SK-MEL-5 (cell line): ENCODE data around the gene KCNT2. TPM values are rescaled to one million over a fixed set of nuclear protein-coding genes. Genes with fewer than 3 reads are reported as not detected.
"Not testable (repeated sequence)": the region's sequence is repeated elsewhere in the genome, so short reads cannot be mapped to it uniquely, and the experiment has no call there.

Experiments
- DNase-seq: peaks from one replicate; pipeline ENCODE4 v3.0.0-alpha.2; 2016; ENCODE audit warnings: low read depth, low spot score
- in situ Hi-C: cut with HindIII; loops from 2 replicates; pipeline ENCODE4 v1.10.0; 2016; ENCODE audit warnings: low sequenced_read_pairs, high pct_unique_total_duplicates, low pct_unique_long_range_greater_than_20kb
- polyA plus RNA-seq, 2 experiments: library from polyadenylated mRNA; depleted of rRNA; stranded (reverse); fragments of >200 nt; gene quantifications; 2 replicates each; pipeline ENCODE4 v1.2.3, GENCODE V29; 2015
- total RNA-seq: library from RNA; depleted of rRNA; stranded (reverse); fragments of >200 nt; shearing (Covaris generic); gene quantifications from 2 replicates; pipeline ENCODE4 v1.2.3, GENCODE V29; 2014; rRNA removed

Gene KCNT2
- total RNA-seq, result not detected in 2 replicates
- 0.02 TPM in 1 of 2 replicates, not detected in the other for polyA plus RNA-seq (2015; cell fraction: cytosol; rRNA removed)
- polyA plus RNA-seq (2015; cell fraction: nucleus; rRNA removed), result not detected in 2 replicates

DNA sequence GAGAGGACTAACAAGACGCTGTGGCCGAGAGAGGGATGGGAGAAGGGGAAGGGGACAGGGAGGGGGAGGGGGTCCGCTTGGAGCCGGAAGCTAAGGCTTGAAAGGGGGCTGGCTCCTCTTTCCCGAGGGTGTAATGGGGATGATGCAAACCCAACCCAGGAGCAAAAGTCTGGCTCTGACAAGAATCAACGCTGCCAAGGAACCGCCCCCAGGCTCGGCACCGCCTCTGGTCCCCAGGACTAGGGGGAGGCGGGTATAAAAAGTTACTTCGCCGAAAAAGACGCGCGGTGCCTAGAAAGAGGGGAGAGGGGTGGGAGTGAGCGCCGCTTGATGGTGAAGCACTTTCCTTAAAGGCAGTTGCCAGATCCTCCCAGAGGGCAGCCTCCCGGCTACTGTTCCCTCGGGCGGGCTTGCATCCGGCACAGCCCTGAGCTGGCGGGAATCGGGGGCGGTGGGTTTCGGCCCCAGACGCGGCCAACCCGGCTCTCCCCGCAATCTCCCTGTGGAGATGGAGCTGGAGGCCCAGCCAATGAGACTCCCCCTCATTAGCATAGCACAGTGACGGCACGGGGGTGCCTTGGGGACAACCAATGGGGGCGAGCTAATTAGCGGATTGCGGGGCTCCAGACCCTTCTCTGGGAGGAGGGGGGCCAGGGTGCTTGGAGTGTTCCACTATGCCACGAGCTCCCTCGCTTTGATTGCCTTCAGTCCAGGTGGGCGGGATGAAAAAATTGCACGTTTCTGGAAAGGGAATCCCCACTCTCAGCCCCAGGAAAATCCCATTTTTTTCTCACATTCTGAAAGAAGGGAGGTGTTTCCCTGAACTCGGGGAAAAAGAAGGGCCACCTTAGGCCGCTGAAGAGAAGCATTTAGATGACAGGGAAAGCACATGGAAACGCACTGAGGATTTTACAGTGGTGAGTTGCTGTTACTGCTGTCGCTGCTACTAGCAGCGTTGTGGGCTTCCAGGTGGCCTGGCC, at the start of gene KCNT2:
Gene KCNT2 (minus strand): TSS at position 51 of the 980 bp plus-strand sequence. CDS start 131 bp downstream, outside the sequence.
- DNase-seq, result no peak
- in situ Hi-C loops, result no loop called here

DNA sequence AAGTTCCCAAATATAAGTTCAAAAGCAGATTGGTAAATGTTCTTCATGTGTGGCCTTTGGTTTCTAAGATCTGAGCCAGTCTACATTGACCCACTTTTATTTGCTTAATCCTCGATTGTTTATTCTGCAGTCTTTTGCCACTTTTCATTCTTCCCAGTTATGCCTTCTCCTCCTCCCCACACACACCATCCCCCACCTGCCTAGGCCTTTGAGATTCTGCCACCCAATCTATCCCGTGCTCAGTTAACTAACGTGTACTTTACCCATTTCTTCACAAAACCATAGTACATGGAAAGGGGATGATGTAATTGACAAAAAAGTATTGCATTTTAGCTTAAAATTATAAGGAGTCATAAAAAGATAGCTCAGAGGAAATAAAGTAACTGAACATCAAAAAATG, 47.3 kb upstream of the KCNT2 start:
- in situ Hi-C loops, result no loop called here

DNA sequence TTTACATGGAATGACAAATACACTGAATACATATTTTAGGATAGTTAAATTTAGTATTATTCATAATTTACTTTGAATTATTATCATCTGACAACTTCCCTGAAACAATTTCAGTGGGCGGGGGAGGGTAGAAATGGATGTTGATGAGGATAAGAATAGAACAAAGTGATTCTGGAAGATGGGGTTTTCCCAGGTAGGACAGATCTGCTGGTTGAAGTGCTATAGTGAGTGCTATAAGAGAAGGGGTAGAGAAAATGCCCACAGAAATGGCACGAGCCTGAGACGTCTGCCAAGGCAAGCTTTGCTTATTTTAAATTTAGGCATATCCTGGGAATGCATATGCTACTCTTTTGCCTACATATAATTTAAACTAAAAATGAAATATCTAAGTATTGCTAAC, 46.8 kb upstream of the KCNT2 start:
- DNase-seq, result no peak
- in situ Hi-C loops, result no loop called here

More for the DNA sequence above, 47.3 kb upstream of the KCNT2 start:
- DNase-seq, result no peak

DNA sequence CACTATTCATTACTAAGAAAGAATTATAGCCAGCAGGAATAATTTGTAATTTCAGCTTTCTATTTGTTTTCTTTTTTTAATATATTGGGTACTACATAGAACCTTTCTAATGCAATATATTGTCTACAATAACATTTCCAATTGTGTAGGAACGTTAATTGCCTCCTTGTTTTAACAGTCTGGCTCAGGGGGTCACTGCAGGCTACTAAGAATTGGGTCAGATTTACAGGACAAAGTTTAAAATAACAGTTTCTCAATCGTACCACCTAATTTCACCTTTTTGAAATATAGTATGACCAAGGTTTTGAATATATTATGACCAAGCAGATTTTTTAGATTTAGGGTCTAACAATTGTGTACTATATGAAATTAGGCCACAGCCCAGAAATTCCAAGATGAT, 46.0 kb upstream of the KCNT2 start:
- in situ Hi-C loops, result no loop called here

DNA sequence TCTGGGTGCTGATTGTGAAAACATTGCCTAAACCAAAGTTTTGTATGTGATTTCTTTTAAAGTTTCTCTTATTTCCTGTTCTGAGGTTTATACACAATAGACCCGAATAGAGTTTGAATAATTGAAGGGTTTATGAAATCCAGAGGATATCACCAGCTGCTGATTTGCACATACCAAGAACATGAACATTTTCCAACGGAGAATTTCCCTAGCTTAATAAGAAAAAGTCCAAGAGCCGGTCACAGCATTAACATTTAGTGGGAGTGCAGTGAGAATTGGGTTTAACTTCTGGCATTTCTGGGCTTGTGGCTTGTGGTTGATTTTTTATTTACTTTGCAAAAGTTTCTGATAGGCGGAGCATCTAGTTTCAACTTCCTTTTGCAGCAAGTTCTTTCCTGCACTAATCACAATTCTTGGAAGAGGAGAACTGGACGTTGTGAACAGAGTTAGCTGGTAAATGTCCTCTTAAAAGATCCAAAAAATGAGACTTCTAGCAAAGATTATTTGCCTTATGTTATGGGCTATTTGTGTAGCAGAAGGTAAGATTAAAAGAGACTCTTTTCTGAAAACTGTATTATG, 43.5 kb upstream of the KCNT2 start, which contains the start of gene CFH:
Gene CFH (plus strand): TSS at position 407 of the 579 bp plus-strand sequence. CDS start 75 bp downstream, at position 482.
- DNase-seq, result no peak
- in situ Hi-C loops, result no loop called here

More for the DNA sequence above, 46.0 kb upstream of the KCNT2 start:
- no peak for DNase-seq

DNA sequence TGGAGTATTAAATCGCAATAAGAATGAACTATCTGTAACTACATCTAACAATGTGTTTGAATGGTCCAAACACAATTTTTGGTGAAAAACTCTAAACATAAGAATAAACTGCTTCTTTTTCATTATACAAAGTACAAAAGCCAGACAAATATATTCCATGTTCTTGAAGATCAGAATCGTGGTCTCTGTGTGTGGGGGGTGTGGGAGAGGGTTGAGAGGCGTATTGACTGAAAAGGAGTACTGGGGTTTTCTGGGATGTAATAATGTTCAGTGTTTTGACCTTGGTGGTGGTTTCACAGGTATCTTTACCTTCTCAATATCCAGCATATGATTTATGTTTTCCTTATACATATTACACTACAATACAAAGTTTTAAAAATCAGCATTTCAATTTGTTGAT, 42.8 kb upstream of the KCNT2 start:
- no peak for DNase-seq
- in situ Hi-C loops, result no loop called here

DNA sequence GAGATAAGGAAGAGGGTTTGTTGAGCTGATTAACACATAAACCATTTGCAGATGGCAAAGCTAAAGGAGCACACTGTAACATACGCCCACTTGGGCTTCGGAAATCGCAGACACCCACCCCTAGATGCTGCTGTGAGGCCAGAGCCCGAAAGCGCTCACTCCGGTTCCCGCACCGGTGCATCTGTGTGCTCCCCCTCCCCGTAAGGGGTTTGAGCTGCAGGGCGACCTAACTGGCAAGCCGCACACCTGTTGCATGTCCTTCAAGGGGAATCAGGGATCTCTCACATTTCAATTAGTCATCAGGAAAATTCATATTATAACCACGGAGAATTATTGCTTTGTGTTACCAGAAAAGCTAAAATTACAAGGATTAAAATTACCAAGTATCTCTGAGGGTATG, 42.2 kb upstream of the KCNT2 start:
- no peak for DNase-seq
- in situ Hi-C loops, result no loop called here

DNA sequence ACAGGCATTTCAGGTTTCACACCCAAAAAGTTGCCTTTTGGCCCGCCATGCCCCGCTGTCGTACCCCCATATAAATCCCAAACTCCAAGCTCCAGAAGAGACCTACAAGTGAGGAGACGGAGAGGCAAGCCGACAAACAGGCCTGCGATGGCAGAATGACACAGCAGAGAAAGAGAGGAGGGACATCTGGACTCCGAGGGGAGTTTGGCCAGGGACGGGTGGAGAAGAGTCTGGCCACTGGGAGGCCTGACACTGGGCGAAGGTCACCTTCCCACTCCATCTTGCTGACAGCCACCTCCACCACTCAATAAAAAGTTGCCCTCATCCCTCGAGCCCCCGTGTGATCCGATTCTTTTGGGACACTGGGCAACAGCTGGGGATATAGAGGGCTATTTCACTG, 41.8 kb upstream of the KCNT2 start:
- in situ Hi-C loops, result no loop called here
- no peak for DNase-seq

DNA sequence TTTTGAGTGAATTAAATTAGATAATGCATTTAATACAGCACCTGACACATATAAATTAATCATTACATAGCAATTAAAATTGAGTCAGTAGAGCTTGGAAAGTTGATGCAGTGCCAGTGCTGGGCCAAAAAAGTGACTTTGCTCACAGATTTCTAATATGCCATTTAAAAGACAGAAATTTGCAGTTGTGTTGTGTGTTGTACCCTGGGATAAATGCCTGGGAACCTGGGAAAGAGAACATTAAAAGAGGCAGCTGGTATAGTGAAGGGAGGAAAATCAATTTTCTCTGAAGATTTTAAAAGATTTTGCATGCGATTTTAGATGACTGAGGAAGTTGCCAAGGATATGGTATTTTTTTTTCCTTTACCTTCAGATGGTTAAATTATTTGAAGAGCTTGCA, 32.7 kb upstream of the KCNT2 start:
- DNase-seq, result no peak
- in situ Hi-C loops, result no loop called here

DNA sequence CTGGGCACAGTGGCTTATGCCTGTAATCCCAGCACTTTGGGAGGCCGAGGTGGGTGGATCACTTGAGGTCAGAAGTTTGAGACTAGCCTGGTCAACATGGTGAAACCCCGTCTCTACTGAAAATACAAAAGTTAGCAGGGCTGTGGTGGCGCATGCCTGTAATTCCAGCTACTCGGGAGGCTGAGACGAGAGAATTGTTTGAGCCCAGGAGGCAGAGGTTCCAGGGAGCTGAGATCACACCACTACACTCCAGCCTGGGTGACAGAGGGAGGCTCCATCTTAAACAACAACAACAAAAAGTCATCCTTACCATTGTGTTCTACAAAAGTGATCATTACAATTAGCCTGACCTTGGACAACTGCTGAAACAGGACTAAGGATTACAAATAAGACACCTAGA, 31.1 kb upstream of the KCNT2 start:
- DNase-seq, in situ Hi-C loops: not testable (repeated sequence)

DNA sequence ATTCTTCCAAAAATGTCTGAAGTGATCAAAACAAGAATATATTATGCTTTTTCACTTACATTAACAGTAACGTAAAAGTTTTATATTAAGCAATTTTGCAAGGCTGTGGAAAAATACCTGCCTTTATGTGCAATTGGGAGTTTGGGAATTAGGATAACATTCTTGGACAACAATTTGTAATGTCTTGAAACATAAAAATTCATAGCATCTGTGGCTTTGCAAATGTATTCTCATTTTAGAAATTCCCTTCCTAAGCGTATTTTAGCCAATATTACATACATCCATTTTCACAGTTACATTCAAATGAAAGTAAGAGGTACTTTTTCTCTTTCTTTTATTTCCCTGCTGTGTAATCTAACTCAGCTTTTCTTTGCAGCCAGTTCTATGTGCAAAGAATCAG, 30.2 kb upstream of the KCNT2 start:
- in situ Hi-C loops, result no loop called here
- no peak for DNase-seq

DNA sequence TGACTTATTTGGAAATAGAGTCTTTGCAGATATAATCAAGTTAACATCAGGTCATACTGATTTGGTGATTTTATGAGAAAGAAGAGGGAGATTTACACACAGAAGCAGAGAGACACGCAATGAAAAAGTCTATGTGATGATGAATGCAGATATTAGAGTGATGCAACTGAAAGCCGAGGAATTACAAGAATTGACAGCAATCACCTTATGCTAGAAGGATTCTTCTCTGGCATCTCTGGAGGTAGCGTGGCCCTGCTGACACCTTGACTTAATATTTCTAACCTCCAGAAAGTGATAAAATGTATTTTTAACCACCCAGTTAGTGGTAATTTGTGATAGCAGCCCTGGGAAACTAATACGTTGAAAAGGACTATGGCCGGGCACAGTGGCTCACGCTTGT, 29.4 kb upstream of the KCNT2 start:
- in situ Hi-C loops, result no loop called here
- DNase-seq, result no peak

DNA sequence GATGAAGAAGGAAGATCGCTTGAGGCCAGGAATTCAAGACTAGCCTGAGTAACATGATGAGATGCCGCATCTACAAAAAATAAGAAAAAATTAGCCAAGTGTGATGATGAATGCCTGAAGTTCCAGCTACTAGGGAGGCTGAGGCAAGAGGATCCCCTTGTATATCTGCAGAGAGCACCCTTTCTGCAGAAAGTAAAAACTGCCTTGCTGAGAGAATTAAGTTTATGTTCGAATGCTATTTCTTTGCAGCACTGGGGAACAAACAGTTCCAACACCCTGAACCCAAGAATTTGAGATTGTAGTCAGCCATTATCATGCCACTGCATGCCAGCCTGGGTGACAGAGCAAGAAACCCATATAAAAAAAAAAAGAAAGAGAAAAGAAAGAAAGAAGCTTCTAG, 20.6 kb upstream of the KCNT2 start:
- no peak for DNase-seq
- in situ Hi-C loops, result no loop called here

DNA sequence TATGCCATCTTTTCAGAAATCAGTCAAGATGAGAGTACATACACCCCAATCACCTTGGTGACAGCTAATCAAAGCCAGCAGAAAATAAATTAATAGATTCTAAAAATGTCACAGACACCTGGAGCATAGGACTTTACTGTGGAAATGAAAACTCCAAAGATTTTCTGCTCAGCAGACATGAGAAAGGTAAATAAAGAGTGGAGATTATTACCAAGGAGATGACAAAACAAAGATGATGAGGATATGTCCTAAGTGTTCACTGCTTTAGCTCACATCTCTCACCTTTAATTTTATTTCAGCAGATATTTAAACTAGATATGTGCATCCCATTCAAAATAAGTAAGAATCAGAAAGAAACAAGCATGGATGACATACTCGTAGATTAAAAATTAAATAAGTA, 14.8 kb upstream of the KCNT2 start:
- in situ Hi-C loops, result no loop called here
- DNase-seq, result no peak

DNA sequence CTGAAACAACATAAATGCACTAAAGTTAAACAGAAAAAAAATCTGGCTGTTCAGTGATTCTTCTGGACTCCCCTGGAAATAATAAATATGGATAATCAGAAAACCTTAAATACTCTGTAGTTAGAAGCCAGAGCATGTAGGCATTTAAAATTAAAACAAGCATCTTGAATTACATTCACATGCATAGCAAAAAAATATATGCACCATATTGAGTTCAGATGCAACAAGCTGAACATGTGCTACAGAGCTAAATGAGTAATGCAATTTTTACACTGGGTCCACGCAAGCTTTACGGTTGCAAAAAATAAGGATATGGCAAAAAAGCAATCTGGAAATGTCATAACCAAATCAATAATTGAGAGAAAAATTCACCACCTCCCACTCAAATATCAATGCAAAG, 11.5 kb upstream of the KCNT2 start:
- in situ Hi-C loops, result no loop called here

DNA sequence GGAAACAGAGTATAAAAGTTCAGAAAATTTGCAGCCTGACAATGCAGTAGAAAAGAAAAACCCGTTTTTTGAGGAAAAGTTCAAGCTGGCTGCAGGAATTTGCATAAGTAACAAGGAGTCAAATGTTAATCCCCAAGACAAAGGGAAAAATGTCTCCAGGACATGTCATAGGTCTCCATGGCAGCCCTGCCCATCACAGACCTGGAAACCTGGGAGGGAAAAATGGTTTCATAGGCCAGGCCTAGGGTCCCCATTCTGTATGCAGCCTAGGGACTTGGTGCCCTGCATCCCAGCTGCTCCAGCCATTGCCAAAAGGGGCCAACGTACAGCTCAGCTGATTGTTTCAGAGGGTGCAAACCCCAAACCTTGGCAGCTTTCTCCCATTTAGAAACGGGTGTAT, 3.6 kb upstream of the KCNT2 start:
- no peak for DNase-seq
- in situ Hi-C loops, result no loop called here

More for the DNA sequence above, 11.5 kb upstream of the KCNT2 start:
- no peak for DNase-seq

DNA sequence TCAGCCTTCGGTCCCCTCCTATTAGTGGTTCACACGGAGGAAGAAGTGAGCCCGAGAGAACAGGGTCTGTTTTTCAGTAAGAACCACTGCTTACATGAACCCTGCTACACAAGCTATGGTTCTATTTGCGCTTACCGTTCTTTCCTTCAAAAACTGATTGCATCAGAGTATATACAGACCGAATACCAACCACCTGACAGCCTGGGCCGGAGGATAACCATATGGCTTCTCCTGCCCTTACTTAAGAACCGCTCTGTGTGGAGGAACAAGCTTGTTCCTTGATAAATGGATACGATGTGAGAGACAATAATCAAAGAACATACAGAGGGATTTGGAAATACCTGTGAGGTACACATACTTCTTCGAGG, 1.1 kb upstream of the KCNT2 start:
- in situ Hi-C loops, result no loop called here
- DNase-seq, result no peak

DNA sequence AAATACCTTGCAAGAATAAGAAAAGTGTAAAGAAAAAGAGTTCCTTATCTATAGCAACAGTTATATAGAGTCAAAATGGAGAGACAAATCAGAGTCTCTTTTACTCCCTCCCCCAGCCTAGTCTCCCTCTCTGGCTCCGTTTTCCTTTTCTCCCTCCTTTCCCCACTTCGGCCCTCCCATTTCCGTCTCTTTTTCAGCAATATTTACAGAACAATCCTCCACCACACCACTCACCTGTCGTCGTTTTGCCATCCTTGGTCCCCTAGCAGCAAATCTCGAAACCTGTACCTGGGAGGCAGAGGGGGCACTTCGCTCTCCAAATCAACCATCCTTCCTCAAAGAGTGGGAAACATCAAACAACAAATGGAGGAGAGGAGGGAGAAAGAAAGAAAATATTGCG, 259 bp downstream of the KCNT2 start:
- DNase-seq, result no peak
- in situ Hi-C loops, result no loop called here

DNA sequence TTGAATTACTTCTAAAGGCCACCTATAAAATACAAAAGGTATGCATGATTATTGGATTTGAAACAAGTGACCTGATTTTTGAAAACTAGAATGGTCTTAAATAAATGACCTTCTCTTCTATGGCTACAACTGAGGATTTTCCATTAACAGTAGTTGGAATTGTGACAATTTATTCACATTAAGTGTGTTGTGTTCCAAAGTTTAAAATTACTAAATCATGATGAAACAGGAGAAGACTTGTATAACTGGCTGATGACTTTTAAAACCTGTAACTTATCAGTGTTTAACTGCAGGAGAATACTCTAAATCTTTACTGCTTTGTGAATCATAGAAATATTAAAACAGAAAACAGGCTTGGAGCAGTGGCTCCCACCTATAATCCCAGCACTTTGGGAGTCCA, 4.6 kb downstream of the KCNT2 start:
- in situ Hi-C loops, result no loop called here
- no peak for DNase-seq
